Measurements from ENCODE around the gene FLOT1. TPM values are rescaled to one million over a fixed set of nuclear protein-coding genes. Genes with fewer than 3 reads are reported as not detected.
A peak's percentile ranks its signal among the peaks of the same experiment; 100 is the strongest.

FLOT1 gene
- total and polyA plus RNA-seq, 2 of the 4 experiments (the other 2 are of a cell fraction) = 96.2 to 162 TPM

DNA sequence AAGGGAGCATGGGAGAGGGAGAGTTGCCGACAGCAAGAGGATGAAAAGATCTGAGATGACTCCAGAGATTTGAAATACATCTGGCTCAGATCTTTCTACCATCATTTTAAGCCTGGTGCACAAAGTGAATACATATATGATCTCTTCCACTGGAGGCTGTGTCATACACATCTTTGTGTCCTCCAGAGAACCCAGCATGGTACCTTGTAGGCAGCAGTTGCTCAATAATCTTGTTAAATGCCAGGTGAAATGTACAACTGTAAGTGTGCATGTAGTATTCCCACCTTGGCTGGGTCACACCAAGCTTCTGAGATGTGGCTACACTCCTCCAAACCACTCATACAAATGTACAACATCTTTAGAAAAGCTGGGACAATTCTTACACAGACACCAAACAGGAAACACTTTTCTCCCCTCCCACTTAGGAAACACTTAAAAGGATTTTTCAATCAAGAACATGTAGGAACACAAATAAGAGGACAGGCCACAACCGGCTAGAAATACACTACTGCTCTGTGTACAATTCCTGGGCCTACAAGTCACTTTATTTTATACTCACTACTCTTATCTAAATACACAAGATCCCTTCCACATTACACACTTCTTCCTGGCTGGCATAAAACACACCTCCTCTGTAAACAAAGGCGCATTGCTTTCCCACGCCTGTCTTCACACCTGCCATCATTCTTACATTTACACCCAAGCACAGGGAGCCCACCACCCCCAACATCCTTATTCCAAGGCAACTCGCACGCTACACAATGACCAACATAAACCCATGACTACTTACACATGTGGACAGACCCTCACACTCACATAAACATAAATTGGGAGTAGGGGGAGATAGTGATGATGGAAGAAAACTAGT, 5.6 kb upstream of the FLOT1 start:
- H3K14ac ChIP-seq (replicated peaks; ENCODE audit: low read depth, low read length) = peak overlapping the region; percentile 92
- peak overlapping the region; percentile 70 to 76; a peak in 3 of 4 replicates for H4K8ac ChIP-seq (ENCODE audit: low read depth in 2 of 2, low read length in 2 of 2)
- H3K4me2 ChIP-seq (ENCODE audit: low read depth, low read length) = peak overlapping the region; percentile 12; the same call in 1 of the 2 replicates
- peak overlapping the region; percentile 93 for H4K91ac ChIP-seq (ENCODE audit: insufficient read depth, low read depth, low read length)
- ChIA-PET POLR2A (ENCODE audit: unreplicated experiment) (interaction anchor here (0.5 kb wide), 1 partner anchor 7 kb away, joined by 4 read pairs; no protein-coding TSS in a partner anchor), CTCF (no interaction called here)
- no peak overlapping the region for H3K4me3 ChIP-seq (ENCODE audit: insufficient read depth, low read depth, low read length)
- peak overlapping the region; percentile 95 for H3K4ac ChIP-seq (ENCODE audit: low read depth, low read length)
- H3K9me3 ChIP-seq (ENCODE audit: control insufficient read depth, insufficient read depth, low read length) = no peaks in the 10 kb centered on the region
- H3K9me1 ChIP-seq (ENCODE audit: insufficient read depth, low read length) = peaks cover 27% of the 10 kb centered on the region
- H2AFZ ChIP-seq (replicated peaks; ENCODE audit: low read length, poor library complexity) = no peak overlapping the region
- peak overlapping the region; percentile 53 for H3K27ac ChIP-seq (ENCODE audit: insufficient read depth, low read length)
- peak overlapping the region; percentile 19; the same call in 1 of the 2 replicates for H3K56ac ChIP-seq (ENCODE audit: extremely low read depth, insufficient read depth, low read length)
- 17% methylated on average over 1 of the region's 6 CpGs; no CpG with 5 or more reads in 1 of the 2 experiments for WGBS, 2 experiments (ENCODE audit: extremely low coverage in 2 of 2, insufficient read length in 1 of 2)
- no peak overlapping the region for H3K9ac ChIP-seq (ENCODE audit: low read depth, low read length)
- peak overlapping the region; percentile 90 for H4K5ac ChIP-seq (ENCODE audit: low read depth, low read length)
- BruUV-seq (replicated peaks) = no TSS peak
- H4K20me1 ChIP-seq (ENCODE audit: insufficient read depth, low read length) = peaks cover 11% of the 10 kb centered on the region
- peaks cover 7% of the 10 kb centered on the region for H3K36me3 ChIP-seq (ENCODE audit: control insufficient read depth, insufficient read depth, low read length)
- peak overlapping the region; percentile 97 for H2BK120ac ChIP-seq (ENCODE audit: low read depth, low read length)
- in situ Hi-C loops (cut with MboI; ENCODE audit: low sequenced_read_pairs) = loop anchor here (5.0 kb wide), 1 partner anchor 74 kb away; no protein-coding TSS in a partner anchor
- H3K18ac ChIP-seq (ENCODE audit: low read depth, low read length) = peak overlapping the region; percentile 98; the same call in 1 of the 2 replicates
- peak overlapping the region; percentile 71 for H2BK5ac ChIP-seq (ENCODE audit: low read depth, low read length, poor library complexity, severe bottlenecking)
- ATAC-seq (ENCODE audit: low read depth) (no peak), DNase-seq (peak; percentile 52)
- peak overlapping the region; percentile 56 for H2AK9ac ChIP-seq (replicated peaks; ENCODE audit: low read depth, low read length, poor library complexity)
- peak overlapping the region; percentile 93 for H2AK5ac ChIP-seq (ENCODE audit: low read depth, low read length)
- dilution Hi-C loops (cut with HindIII; ENCODE audit: low sequenced_read_pairs, unreplicated experiment) = no loop called here
- peaks cover 35% of the 10 kb centered on the region for H3K4me1 ChIP-seq (ENCODE audit: control insufficient read depth, insufficient read depth, low read length)
- H3K27me3 ChIP-seq (ENCODE audit: control insufficient read depth, insufficient read depth, low read length) = no peaks in the 10 kb centered on the region
- H3K23ac ChIP-seq (ENCODE audit: low read depth, low read length) = peak overlapping the region; percentile 88
- intact Hi-C loops (cut with micrococcal nuclease) = no loop called here
- H2BK15ac ChIP-seq (ENCODE audit: low read depth, low read length) = peak overlapping the region; percentile 63
- peaks cover 16 to 49% of the 10 kb centered on the region in 2 experiments for H3K79me1 ChIP-seq (ENCODE audit: low read depth in 1 of 2, low read length in 2 of 2)
- H2BK20ac ChIP-seq (ENCODE audit: low read depth, low read length) = peak overlapping the region; percentile 96
- TF ChIP-seq POLR2A (IDR thresholded peaks at IDR 0.05; ENCODE audit: low read depth, low read length) (no peak), SMC3 (IDR thresholded peaks at IDR 0.05; ENCODE audit: low read depth, low read length) (no peak), RCOR1 (IDR thresholded peaks at IDR 0.05; ENCODE audit: insufficient replicate concordance, low read length) (peak; percentile 39), CEBPB (IDR thresholded peaks at IDR 0.05; ENCODE audit: low read depth, low read length) (no peak), MAFK (IDR thresholded peaks at IDR 0.05; ENCODE audit: low read depth, low read length) (no peak), ELK1 (IDR thresholded peaks at IDR 0.05; ENCODE audit: borderline replicate concordance, low read depth, low read length) (no peak), CHD1 (IDR thresholded peaks at IDR 0.05; ENCODE audit: low read depth, low read length) (no peak), RFX5 (IDR thresholded peaks at IDR 0.05; ENCODE audit: low read depth, low read length) (no peak), FOS (IDR thresholded peaks at IDR 0.05; ENCODE audit: low read depth, low read length) (no peak), RAD21 (IDR thresholded peaks at IDR 0.05; ENCODE audit: low read length) (no peak), MXI1 (IDR thresholded peaks at IDR 0.05; ENCODE audit: borderline replicate concordance, low read depth, low read length) (no peak), BHLHE40 (IDR thresholded peaks at IDR 0.05; ENCODE audit: low read depth, low read length) (peak; percentile 32; the same call in 1 of the 2 replicates), USF2 (IDR thresholded peaks at IDR 0.05; ENCODE audit: low read depth, low read length) (no peak), NFE2L2 (IDR thresholded peaks at IDR 0.05; ENCODE audit: low read depth, low read length) (no peak)
